Fibroblast of lung (primary cell): ENCODE measurements around the gene SMG6. TPM values are rescaled to one million over a fixed set of nuclear protein-coding genes. Genes with fewer than 3 reads are reported as not detected.
A peak's percentile ranks its signal among the peaks of the same experiment; 100 is the strongest.

Source experiments
- DNase-seq, 2 donors: peaks; one replicate each; pipeline versions ENCODE4 v3.0.0 to v3.0.0-alpha.2; 2010; ENCODE audit warnings: low read depth in 2 of 2
- H2AFZ ChIP-seq: 2 replicates; pipeline ENCODE4 v1.5.1; 2012; ENCODE audit warnings: low read length, control low read depth, inconsistent platforms
- H3K27ac ChIP-seq: 2 replicates; pipeline ENCODE4 v1.5.1; 2011; ENCODE audit warnings: low read length, control low read depth; ENCODE audit not compliant: insufficient read depth
- H3K27me3 ChIP-seq: 2 replicates; pipeline ENCODE4 v1.5.1; 2011; ENCODE audit warnings: mild to moderate bottlenecking, low read length; ENCODE audit not compliant: control insufficient read depth, insufficient read depth
- H3K36me3 ChIP-seq: 2 replicates; pipeline ENCODE4 v1.5.1; 2011; ENCODE audit warnings: low read length; ENCODE audit not compliant: control insufficient read depth, insufficient read depth
- H3K4me1 ChIP-seq: 2 replicates; pipeline ENCODE4 v1.5.1; 2011; ENCODE audit warnings: low read length; ENCODE audit not compliant: control insufficient read depth, insufficient read depth; ENCODE audit errors: extremely low read depth
- H3K4me2 ChIP-seq: 2 replicates; pipeline ENCODE4 v1.5.1; 2011; ENCODE audit warnings: low read length, control low read depth; ENCODE audit not compliant: insufficient read depth; ENCODE audit errors: extremely low read depth
- H3K4me3 ChIP-seq, 4 experiments: fragments of 200-600 bp in 1 of 4; sonication (generic) in 1 of 4; replicated peaks in 1 of 4; 2 replicates each; pipeline ENCODE4 v1.5.1; 2011 to 2016; ENCODE audit warnings: low read length in 4 of 4, low read depth in 3 of 4, mild to moderate bottlenecking in 3 of 4, control low read depth in 2 of 4, inconsistent platforms in 1 of 4, mixed read lengths in 1 of 4; ENCODE audit not compliant: insufficient read depth in 1 of 4; ENCODE audit errors: control extremely low read depth in 1 of 4
- H3K79me2 ChIP-seq: 2 replicates; pipeline ENCODE4 v1.5.1; 2012; ENCODE audit warnings: mild to moderate bottlenecking, low read length, inconsistent platforms; ENCODE audit not compliant: control insufficient read depth, insufficient read depth
- H3K9ac ChIP-seq: 2 replicates; pipeline ENCODE4 v1.5.1; 2011; ENCODE audit warnings: mild to moderate bottlenecking, low read length, control low read depth; ENCODE audit not compliant: insufficient read depth
- H3K9me3 ChIP-seq: 2 replicates; pipeline ENCODE4 v1.5.1; 2012; ENCODE audit warnings: low read depth, low read length; ENCODE audit not compliant: control insufficient read depth, insufficient read depth
- H4K20me1 ChIP-seq: 2 replicates; pipeline ENCODE4 v1.5.1; 2011; ENCODE audit warnings: low read length; ENCODE audit not compliant: control insufficient read depth, insufficient read depth; ENCODE audit errors: extremely low read depth
- CTCF ChIP-seq, 2 donors: IDR thresholded peaks in 1 of 2; conservative IDR thresholded peaks in 1 of 2; 1 replicate in 1 of 2; 2 replicates in 1 of 2; pipeline ENCODE4 v1.5.1; 2011 to 2012; ENCODE audit warnings: low read length in 2 of 2, control low read depth in 1 of 2, inconsistent platforms in 1 of 2, low read depth in 1 of 2, mild to moderate bottlenecking in 1 of 2
- EZH2 ChIP-seq: IDR thresholded peaks from 2 replicates; pipeline ENCODE4 v1.5.1; 2012; ENCODE audit warnings: low read length, control low read depth, mild to moderate bottlenecking; ENCODE audit errors: missing control alignments
- polyA plus RNA-seq, 2 donors: library from polyadenylated mRNA; depleted of rRNA in 1 of 2; stranded (reverse) in 1 of 2; unstranded in 1 of 2; fragments of >200 nt; gene quantifications; 2 replicates each; pipeline ENCODE4 v1.2.1, GENCODE V29; 2011 to 2012; ENCODE audit warnings: missing spikeins in 1 of 2
- total RNA-seq: library from RNA; depleted of rRNA; stranded (reverse); fragments of >200 nt; gene quantifications from 2 replicates; pipeline ENCODE4 v1.2.1, GENCODE V29; 2014

SMG6 gene
- total and polyA plus RNA-seq, 2 donors (not counting 1 experiment from before 2014, with no cell fraction given), result 14.7 to 29.9 TPM

GRCh38 chr17:2241823-2242222, 61.8 kb downstream of the SMG6 start:
- Histone ChIP-seq H3K9ac (no peak overlapping the region), H3K9me3 (no peaks in the 10 kb centered on the region), H4K20me1 (no peaks in the 10 kb centered on the region), H3K27me3 (no peaks in the 10 kb centered on the region), H3K79me2 (no peaks in the 10 kb centered on the region), H3K27ac (peak overlapping the region; percentile 91), H3K4me3 (no peak overlapping the region), H3K36me3 (no peaks in the 10 kb centered on the region), H3K4me2 (peak overlapping the region; percentile 5), H3K4me1 (peaks cover 48% of the 10 kb centered on the region), H2AFZ (no peak overlapping the region)
- TF ChIP-seq EZH2 (no peak), CTCF (conservative IDR thresholded peaks at IDR 0.05 in 1 of 2, IDR thresholded peaks at IDR 0.05 in 1 of 2; ENCODE audit: low read depth in 1 of 2, low read length in 2 of 2) (no peak)
- DNase-seq, result peak; percentile 87 to 96

GRCh38 chr17:2240541-2240940, 63.0 kb downstream of the SMG6 start:
- no peak overlapping the region for H2AFZ ChIP-seq
- peaks cover 58% of the 10 kb centered on the region for H3K4me1 ChIP-seq
- H3K27me3 ChIP-seq, result no peaks in the 10 kb centered on the region
- no peaks in the 10 kb centered on the region for H4K20me1 ChIP-seq
- peak in 1 of 2 donors; percentile 48 for DNase-seq
- H3K4me2 ChIP-seq, result peak overlapping the region; percentile 83
- peak overlapping the region in 3 of 4 experiments; percentile 8 to 25 (median 14) for H3K4me3 ChIP-seq
- H3K9me3 ChIP-seq, result no peaks in the 10 kb centered on the region
- H3K36me3 ChIP-seq, result no peaks in the 10 kb centered on the region
- H3K9ac ChIP-seq, result peak overlapping the region; percentile 23
- H3K79me2 ChIP-seq, result no peaks in the 10 kb centered on the region
- TF ChIP-seq EZH2 (no peak), CTCF (conservative IDR thresholded peaks at IDR 0.05 in 1 of 2, IDR thresholded peaks at IDR 0.05 in 1 of 2; ENCODE audit: low read depth in 1 of 2, low read length in 2 of 2) (no peak)
- H3K27ac ChIP-seq, result peak overlapping the region; percentile 91

- Histone ChIP-seq H3K4me2 (peak overlapping the region; percentile 83), H3K27me3 (no peaks in the 10 kb centered on the region), H2AFZ (no peak overlapping the region), H3K79me2 (no peaks in the 10 kb centered on the region), H3K9me3 (no peaks in the 10 kb centered on the region), H3K4me1 (peaks cover 61% of the 10 kb centered on the region), H3K27ac (peak overlapping the region; percentile 91), H4K20me1 (no peaks in the 10 kb centered on the region), H3K9ac (peak overlapping the region; percentile 44), H3K36me3 (no peaks in the 10 kb centered on the region), H3K4me3 (peak overlapping the region in 3 of 4 experiments; percentile 8 to 34 (median 30))
- TF ChIP-seq CTCF (conservative IDR thresholded peaks at IDR 0.05 in 1 of 2, IDR thresholded peaks at IDR 0.05 in 1 of 2; ENCODE audit: low read depth in 1 of 2, low read length in 2 of 2), result no peak
- no peak for TF ChIP-seq EZH2
- peak; percentile 93 to 95 for DNase-seq
Measured at GRCh38 chr17:2239882-2240430, 63.6 kb downstream of the SMG6 start.
